ENCODE data around the gene C3orf18. TPM values are rescaled to one million over a fixed set of nuclear protein-coding genes. Genes with fewer than 3 reads are reported as not detected.

C3orf18 gene
- total RNA-seq, 1 donor from 2014 or later = 52.9 TPM

- intact Hi-C loops (cut with micrococcal nuclease) = no loop called here
Observed at GRCh38 chr3:50583897-50584296, 16.4 kb upstream of the C3orf18 start.

- intact Hi-C loops (cut with micrococcal nuclease) = no loop called here
Observed at GRCh38 chr3:50582083-50582482, 14.5 kb upstream of the C3orf18 start.

DNA sequence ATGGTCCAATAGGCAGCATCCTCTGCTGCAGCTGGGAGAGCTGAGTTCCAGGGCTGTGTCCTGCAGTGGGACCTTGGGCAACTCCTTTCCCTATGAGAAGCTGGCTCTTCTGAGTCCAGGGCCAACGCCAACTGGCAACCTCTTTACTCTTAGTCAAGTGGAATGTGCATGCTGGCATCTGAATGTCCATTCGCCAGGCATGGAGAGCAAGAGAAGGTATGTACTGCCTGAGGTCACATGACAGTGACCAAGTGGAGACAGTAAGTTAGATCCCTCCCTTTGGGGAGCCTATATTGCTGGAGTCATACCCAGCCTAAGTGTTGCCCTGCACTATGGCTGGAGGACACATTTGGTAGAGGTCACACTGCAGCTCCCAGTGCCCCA is 13.9 kb upstream of the C3orf18 start:
- intact Hi-C loops (cut with micrococcal nuclease) = no loop called here

DNA sequence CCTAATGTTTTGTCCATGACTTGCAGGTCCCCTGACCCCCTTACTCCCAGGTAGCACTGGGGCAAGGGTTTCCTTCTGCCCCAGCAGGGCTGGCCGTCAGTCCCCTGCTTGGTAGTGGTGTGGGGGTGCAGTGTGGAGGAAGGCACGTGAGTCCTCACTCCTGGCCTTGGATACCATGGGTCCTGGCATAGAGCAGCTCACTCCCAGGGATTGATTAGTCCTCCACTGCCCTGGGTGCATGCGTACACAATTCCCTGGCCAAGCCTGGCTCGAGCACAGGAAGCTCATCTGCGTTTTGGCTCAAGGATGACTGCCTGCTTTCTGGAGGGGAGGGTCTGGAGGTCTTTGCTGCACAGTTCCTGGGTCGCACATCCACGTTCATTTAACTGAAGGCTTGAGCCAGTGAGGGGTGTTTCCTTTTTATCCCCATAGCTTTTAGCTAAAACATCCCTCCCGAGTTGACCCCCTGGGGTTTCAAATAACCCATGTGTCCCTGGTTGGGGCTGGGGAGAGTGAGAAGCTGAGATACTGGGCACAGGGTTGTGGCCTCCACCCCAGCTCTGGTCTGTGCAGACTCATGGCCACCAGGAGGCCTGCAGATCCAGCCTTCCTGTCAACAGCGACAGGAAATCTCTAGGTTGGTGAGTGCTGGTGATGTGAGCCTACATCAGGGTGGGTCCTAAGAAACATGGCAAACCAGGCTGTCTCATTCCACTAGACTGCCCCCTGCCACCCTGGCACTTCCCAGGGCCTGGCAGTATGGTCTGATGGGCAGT is 13.3 kb upstream of the C3orf18 start:
- intact Hi-C loops (cut with micrococcal nuclease) = no loop called here

DNA sequence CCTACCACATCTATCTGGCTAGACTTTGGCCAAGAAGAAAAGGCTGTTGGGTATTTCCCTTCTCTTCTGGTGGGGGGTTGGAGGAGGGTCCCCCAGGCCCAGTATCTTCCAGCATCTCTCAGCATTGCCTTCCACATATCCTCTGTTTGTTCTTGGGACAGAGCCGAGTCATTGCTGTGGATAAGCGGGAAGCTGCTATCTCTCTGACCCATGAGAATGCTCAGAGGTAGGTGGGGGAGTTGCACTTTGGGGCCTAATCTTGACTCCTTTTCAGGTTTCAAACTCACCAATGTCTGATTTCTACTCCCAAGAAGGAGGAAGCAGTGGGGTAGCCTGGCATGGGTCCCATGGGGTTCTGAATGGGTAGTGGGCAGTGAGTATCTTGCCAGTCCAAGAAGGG is 9.8 kb upstream of the C3orf18 start:
- intact Hi-C loops (cut with micrococcal nuclease) = no loop called here

- intact Hi-C loops (cut with micrococcal nuclease) = no loop called here
Observed at GRCh38 chr3:50575372-50575771, 7.8 kb upstream of the C3orf18 start.

GRCh38 chr3:50574444-50574831 is 6.9 kb upstream of the C3orf18 start:
- intact Hi-C loops (cut with micrococcal nuclease) = loop anchor here (5.0 kb wide), 4 partner anchors 98 to 1098 kb away; partner anchors contain the start of genes DOCK3 and TEX264

- intact Hi-C loops (cut with micrococcal nuclease) = loop anchor here (1.0 to 5.0 kb wide), 7 partner anchors 16 to 1098 kb away; partner anchors contain the start of genes DCAF1, DOCK3 and TEX264
Observed at GRCh38 chr3:50573566-50574443, 6.3 kb upstream of the C3orf18 start.

- intact Hi-C loops (cut with micrococcal nuclease) = loop anchor here (1.0 to 5.0 kb wide), 11 partner anchors 17 to 1099 kb away; partner anchors contain the start of genes DCAF1, DOCK3 and TEX264
Observed at GRCh38 chr3:50572801-50573371, 5.3 kb upstream of the C3orf18 start.

GRCh38 chr3:50572158-50572557 is 4.6 kb upstream of the C3orf18 start:
- intact Hi-C loops (cut with micrococcal nuclease) = loop anchor here (1.0 to 5.0 kb wide), 8 partner anchors 42 to 1100 kb away; partner anchors contain the start of genes DOCK3 and TEX264

DNA sequence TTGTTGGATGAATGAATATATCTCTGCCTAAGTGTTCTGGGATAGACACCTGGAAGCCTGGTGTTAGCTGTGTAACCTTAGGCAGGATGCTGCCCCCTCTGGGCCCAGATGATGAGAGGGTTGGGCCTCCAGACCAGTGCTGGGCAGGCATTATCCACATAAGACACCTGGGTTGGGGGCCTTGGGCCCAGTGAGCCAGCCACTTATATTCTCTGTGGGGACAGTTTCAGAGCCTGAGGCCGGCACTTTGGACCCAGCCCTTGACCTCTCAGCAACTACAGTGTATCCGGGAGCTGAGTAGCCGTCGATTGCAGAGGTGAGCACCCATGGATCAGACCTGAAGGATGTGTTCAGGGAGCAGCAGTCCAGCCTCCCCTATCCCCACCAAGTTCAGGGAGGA is 3.9 kb upstream of the C3orf18 start:
- intact Hi-C loops (cut with micrococcal nuclease) = loop anchor here (5.0 kb wide), 4 partner anchors 101 to 1101 kb away; partner anchors contain the start of genes DOCK3 and TEX264

- intact Hi-C loops (cut with micrococcal nuclease) = loop anchor here (5.0 kb wide), 4 partner anchors 102 to 1102 kb away; partner anchors contain the start of genes DOCK3 and TEX264
Observed at GRCh38 chr3:50570508-50571279, 3.1 kb upstream of the C3orf18 start.

- intact Hi-C loops (cut with micrococcal nuclease) = loop anchor here (1.0 to 5.0 kb wide), 9 partner anchors 119 to 1113 kb away; partner anchors contain the start of genes CYB561D2, DAG1, GNAI2 and HYAL3
Observed at GRCh38 chr3:50568947-50569749, 1.6 kb upstream of the C3orf18 start, which contains the start of gene HEMK1. Gene HEMK1, plus strand, starts transcription at chr3:50569522. Its CDS starts 1,583 bp downstream, at chr3:50571105.

DNA sequence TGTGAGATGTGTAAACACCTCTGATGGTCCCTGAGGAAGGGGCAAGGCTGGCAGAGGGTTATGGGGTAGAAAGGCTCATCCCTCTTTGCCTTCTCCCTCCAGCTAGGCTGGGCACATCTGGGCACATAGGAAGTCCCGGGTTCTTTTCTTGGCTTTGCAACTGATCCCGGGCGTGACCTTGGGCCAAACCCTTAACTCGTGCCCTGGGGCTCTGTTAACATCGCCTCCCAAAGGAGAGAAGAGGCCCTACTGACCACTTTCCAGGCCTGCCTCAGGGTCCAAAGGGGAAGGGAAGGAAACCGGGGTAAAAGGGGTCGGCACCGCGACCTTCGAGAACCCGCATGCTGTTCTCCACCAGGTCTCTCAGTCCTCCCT is 549 bp downstream of the C3orf18 start:
- intact Hi-C loops (cut with micrococcal nuclease) = loop anchor here (1.0 to 5.0 kb wide), 4 partner anchors 202 to 1115 kb away; partner anchors contain the start of genes DAG1 and TMEM115

DNA sequence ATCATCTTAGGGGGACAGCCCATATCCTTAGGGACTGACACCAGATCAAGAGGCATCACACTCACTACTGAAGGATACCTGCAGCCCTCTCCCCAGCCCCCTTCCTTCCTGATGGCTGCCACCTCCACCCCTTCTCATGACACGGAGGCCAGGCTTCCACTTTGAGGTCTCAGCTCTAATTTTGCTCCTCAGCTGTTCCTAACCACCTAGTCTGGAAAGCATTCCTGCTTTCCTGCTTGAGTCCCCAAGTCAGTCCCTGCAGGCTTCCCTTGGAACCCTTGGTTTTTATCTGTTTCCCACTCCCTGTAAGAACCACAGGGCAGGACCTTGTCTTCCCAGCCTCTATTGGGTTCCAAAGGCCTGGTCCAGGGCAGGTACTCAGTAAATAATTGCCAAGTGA is 3.2 kb downstream of the C3orf18 start:
- intact Hi-C loops (cut with micrococcal nuclease) = no loop called here

DNA sequence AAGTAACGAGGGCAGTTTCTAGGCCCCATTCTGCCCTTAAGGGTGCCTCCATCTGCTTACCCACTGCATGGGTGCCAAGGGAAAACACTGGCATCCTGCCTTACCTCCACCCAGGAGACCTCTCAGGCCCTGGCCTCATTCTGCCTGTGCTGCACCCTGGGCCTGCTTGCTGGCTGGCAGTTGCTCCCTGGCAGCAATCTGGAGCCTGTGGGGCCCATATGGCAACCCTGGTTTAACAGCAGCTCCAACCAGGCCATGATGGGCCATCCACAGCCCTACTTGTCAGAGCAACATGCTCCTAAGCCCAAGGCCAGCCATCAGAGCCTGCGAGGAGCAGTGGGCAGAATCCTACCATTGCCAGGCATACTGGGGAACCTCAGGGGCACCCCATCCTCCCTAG is 3.7 kb downstream of the C3orf18 start:
- intact Hi-C loops (cut with micrococcal nuclease) = no loop called here

DNA sequence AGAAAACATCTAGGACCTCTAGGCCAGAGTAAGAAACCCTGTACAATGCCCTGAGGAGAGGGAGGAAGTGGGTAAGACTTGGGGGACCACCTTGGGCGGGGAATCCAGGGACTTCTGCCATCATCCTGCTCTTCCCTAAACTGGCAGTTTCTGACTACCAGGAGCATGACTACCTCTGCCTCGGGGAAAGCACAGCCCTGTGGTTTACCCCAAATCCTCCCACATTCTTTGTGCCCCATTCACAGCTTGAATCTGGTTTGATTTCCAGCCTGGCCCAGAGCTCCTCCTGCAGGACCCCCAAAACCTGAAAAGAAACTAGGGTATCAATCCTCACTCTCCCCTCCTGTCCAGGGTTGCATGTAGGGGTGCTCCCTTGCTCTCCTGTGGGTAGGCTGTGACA is 4.7 kb downstream of the C3orf18 start:
- intact Hi-C loops (cut with micrococcal nuclease) = no loop called here

- intact Hi-C loops (cut with micrococcal nuclease) = no loop called here
Observed at GRCh38 chr3:50559702-50560101, 7.8 kb downstream of the C3orf18 start.

DNA sequence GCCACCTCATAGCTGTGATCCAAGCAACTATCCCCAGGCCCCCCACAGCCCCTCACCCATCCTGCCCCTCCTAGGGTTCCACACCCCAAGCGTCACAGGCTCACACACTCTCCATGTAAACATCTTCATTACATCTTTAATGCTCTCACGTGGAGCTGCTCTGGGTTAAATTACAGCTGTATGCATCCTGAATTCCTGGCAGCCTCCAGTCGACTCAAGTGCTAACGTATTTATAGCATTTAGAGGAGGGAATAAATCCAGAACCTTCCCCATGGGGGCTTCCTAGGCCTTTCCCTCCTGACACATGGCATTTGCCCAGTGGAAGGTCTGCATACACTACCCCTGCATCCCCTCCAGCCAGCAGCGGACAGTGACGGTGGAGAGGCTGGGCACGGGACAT is 9.6 kb downstream of the C3orf18 start:
- intact Hi-C loops (cut with micrococcal nuclease) = no loop called here

GRCh38 chr3:50557106-50557505 is 10.4 kb downstream of the C3orf18 start:
- intact Hi-C loops (cut with micrococcal nuclease) = no loop called here

All from T-helper 1 cell treated with Interleukin-12 subunit alpha and Interleukin-12 subunit beta and Interleukin-4 antibody, amounts not matched to agents 30 ng/mL and 1 ng/mL, for 36 hours (primary cell).